LoVo (cell line): ENCODE data around the gene KIF17.

ENCODE experiments used
- DNase-seq: peaks from one replicate; pipeline ENCODE4 v3.0.0-alpha.2; 2016; ENCODE audit warnings: low spot score

Gene KIF17

GRCh38 chr1:20717452-20718342, at the start of gene KIF17:
KIF17 (minus strand) TSS chr1:20718007; CDS start chr1:20717706, 301 bp downstream.
- peak; percentile 76 for DNase-seq

DNA sequence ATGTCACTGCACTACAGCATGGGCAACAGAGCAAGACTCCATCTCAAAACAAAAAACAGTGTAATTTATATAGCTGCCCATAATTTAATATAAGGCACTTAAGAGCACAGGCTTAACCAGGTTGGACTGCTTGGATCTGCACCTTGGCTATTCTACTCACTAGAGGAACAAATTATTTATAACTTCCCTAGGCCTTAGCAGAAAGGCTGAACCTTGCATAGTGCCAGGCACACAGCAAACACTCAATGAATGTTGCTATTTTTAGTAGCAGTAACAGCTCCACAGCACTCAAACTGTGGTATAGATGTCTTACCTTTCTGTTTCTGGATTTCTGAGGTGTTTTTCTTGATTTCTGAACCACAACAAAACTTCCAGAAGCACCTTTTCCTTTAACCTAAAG, 49.5 kb upstream of the KIF17 start:
- no peak for DNase-seq

DNA sequence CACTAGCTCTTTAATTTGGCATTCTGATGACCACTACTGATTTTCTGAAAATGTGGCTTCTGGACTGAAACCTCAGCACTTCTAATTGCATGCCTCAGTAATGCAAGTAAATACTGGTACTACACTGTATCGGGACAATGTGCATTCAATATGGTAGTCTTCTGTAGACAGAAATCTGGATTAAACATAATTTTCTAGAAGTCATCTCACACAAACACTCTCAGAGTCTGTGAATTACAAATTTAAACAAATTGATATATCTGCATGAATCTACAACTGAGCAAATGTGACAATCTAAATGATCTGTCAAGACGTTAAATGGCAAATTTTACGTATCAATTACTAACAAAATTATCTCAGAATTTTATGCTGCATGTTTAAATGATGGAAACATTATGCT, 45.6 kb upstream of the KIF17 start:
- DNase-seq = no peak

GRCh38 chr1:20760322-20760721, 42.5 kb upstream of the KIF17 start:
- DNase-seq = no peak

DNA sequence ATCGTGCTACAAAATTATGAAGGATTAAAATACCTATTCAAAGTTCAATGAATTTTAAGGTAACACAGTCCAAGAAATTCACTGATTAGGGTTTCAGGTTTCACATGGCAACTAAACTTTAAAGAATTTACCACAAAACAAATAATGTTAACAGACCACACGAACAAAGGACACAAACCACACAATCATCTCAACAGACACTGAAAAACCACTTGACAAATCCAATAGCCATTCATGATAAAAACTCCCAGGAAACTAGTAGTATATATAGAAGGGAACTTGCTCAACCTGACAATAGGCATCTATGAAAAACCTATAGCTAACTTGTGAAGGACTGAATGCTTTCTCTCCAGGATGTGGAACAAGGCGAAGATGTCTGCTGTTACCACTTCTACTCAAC, 35.8 kb upstream of the KIF17 start:
- no peak for DNase-seq

DNA sequence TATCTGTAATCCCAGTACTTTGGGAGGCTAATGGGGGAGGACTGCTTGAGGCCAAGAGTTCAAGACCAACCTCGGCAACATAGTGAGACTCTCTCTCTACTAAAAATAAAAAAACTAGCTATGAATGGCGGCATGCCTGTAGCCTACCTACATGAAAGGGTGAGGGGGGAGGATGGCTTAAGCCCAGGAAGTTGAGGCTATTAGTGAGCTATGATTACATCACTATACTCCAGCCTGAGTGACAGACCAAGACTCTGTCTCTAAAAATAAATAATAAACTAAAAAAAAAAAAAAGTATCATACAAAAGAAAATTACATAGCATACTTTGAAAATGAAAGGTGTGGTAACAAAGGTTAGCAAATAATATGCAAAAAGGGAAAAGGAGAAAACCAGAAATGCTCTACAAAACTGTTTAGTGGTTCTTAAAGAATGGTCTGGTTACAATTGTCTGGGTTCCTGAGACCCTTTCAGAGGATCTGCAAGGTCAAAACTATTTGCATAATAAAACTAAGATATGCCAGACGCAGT, 33.7 kb upstream of the KIF17 start:
- no peak for DNase-seq

- DNase-seq = no peak
These were observed 24.9 kb upstream of the KIF17 start for GRCh38 chr1:20742671-20743070.

- no peak for DNase-seq
These were observed 23.0 kb upstream of the KIF17 start for GRCh38 chr1:20740781-20741180.

DNA sequence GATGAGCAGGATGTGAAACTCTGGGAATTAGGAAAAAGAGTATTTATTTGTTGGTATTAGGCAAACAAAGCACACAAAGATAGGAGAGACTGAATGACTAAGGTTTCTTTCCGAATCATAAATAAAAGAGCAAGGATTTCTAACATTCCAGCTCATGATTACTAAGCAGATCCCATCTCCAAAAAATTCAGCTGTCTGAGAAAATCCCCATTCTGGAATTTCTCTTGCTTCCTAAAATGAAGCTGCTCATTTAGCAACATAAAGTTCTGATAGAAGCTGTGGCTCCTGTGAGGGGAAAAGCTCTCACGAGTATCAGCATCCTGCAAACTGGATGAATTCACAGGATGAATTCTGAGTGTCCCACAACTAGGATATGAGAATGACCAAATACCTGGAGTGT, 21.4 kb upstream of the KIF17 start:
- DNase-seq = no peak

- no peak for DNase-seq
These were observed 17.8 kb upstream of the KIF17 start for GRCh38 chr1:20735581-20736111.

DNA sequence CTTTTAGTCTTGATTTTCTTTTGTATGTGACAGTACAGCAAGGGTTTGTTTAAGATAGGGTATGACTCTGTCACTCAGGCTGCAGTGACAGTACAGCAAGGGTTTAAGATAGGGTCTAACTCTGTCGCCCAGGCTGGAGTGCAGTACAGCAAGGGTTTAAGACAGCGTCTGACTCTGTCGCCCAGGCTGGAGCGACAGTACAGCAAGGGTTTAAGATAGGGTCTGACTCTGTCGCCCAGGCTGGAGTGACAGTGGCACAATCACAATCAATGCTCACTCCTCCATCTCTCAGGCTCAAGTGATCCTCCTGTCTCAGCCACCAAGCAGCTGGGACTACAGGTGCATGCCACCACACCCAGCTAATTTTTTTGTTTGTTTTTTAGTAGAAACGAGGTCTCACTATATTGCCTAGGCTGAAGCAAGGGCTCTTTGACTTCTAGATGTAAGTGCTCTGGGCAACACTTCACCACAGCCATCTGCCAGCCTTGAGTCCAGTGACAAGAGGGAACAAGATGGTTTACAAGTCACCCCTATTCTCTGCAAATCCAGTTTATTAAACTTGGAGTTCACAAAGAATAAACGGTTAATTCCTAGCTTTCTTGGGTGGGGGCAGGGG, 15.7 kb upstream of the KIF17 start:
- no peak for DNase-seq

DNA sequence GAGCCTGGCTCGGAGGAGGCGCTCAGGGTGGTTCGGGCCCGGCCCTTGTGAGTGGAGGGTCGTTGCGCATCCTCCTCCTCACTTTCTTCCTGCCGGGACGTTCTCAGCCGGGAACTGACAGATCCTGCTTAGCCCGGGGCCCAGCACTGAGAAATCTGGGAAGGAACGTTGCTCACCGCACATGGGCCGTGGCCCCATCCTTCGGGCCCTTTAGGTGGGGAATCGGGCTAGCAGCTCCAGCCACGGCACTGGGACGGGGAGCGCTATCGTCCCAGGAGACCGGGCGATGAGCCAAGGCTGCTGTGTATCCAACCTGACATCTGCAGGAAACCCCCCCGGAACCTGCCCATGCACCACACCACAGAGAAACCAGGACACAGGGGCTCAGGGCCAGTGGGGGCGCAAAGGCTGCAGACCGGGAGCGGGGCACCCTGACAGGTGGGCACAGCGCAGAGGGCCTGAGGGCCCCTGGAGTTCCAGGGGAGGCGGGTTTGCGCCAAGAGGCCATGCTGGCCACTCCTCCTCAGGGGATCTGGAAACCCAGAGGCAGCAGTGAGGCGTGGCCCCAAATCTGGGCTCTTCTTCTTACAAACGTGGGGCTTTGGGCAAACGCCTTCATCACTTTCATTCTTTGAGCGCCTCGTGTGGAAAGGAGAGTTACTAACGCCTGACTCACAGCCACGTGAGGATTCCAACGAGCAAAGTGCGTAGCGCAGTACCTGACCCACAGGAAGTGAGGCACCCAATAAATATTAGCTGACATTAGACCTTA, 15.0 kb upstream of the KIF17 start, which contains the start of gene SH2D5:
Gene SH2D5, minus strand, starts transcription at position 116 of the 772 bp plus-strand sequence. CDS start 4,659 bp downstream, outside the sequence.
- DNase-seq = peak; percentile 96

DNA sequence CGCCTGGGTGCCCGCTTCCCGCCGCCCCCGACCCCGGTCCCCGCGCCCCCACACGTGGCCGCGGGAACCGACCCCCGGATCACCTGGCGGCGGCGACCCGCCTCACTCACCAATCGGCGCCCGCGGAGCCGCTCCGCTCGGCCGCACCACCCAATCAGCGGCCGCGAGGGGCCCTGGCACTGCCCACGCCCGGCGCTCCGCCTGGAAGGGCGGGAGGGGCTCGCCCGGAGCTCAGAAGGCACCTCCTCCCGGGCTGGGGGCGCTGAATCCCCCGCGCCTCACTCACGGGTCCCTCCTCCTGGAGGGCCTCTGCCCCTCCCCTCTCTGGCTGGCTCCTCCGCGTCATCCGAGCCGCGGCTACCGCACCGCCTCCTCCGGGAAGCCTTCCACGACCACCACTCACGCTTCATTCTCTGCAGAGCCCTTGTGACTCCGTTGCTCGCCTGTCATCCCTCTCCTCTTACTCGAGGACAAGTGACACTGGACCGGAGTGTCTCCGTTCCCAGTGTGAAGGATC, 14.3 kb upstream of the KIF17 start:
- peak; percentile 77 for DNase-seq

- DNase-seq = no peak
These were observed 13.5 kb upstream of the KIF17 start for GRCh38 chr1:20731057-20731991.

DNA sequence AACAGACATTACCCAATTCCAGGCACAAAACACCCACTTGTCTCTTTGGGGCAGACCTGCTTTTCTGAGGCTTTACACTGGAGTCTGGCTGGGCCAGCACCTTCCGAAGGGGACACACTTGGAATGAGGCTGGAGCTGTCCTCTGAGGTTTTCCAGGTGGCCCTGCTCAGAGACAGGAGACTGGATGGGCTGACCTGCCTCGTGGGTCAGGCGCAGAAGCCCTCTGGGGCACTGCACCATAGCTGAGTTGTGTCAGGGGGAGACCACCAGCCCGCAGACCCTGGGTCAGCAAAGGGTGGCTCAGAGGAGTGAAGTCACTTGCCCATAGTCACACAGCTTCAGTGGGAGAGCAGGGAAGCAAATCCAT, 12.9 kb upstream of the KIF17 start:
- DNase-seq = no peak

GRCh38 chr1:20729990-20730689, 12.3 kb upstream of the KIF17 start:
- DNase-seq = no peak

DNA sequence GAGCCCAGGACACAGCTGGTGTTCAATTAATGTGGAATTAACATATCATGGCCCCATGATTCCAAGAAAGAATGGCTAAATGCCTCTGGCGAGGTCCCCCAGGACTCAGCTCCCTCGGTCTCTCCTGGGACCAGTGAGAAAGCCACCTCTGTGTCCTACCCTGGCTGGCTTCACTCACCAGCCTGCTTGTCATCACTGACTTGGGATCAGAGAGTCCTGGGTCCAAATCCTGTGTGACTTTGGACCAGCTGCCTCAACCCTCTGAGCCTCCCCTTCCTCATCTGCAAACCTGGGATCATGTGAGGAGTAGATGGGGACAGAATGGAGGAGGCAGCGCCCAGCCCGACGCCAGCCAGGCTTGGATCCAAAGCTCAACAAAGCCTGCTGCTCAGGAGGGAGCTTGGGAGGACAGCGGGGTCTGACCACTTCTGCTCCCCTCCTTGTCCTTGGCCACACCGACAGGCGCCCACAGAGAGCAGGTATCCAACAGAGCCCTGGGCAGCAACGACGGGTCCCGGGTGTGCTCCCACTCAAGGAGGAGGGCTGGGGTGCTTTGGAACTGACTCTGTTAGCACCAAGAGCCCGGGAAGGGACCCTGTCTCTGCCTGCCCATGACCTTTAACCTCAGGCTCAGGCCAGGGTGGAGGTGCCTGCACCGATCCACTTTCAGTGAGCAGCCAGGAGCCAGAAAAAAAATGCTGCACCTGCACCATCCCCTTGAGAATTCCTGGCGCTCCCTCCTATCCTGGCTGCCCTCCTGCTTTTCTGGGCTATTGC, 11.5 kb upstream of the KIF17 start:
- DNase-seq = no peak

- no peak for DNase-seq
These were observed 10.8 kb upstream of the KIF17 start for GRCh38 chr1:20728371-20729154.
